Activated naive CD4-positive, alpha-beta T cell treated with anti-CD3 and anti-CD28 coated beads for 36 hours (primary cell): ENCODE results near the gene VASH1. TPM values are rescaled to one million over a fixed set of nuclear protein-coding genes. Genes with fewer than 3 reads are reported as not detected.

ENCODE experiments used
- CTCF ChIA-PET: fragments of 350-600 bp; sonication (Branson Sonifier 250); formaldehyde crosslinking; loops from one replicate; lab custom pipeline; 2021; ENCODE audit warnings: antibody characterized with exemption; lab: Charles Lee
- DNase-seq: peaks from one replicate; pipeline ENCODE4 v3.0.0-alpha.2; 2020
- H3K27ac Mint-ChIP-seq: one replicate; pipeline ENCODE4 v1.8.0; 2021; ENCODE audit warnings: mild to moderate bottlenecking, mixed read lengths
- H3K27me3 Mint-ChIP-seq: one replicate; pipeline ENCODE4 v1.8.0; 2021; ENCODE audit warnings: low read depth, mixed read lengths
- H3K36me3 Mint-ChIP-seq: one replicate; pipeline ENCODE4 v1.8.0; 2021; ENCODE audit warnings: low read depth, mixed read lengths
- H3K4me1 Mint-ChIP-seq: one replicate; pipeline ENCODE4 v1.8.0; 2021; ENCODE audit warnings: low read depth, mixed read lengths
- H3K4me3 Mint-ChIP-seq: one replicate; pipeline ENCODE4 v1.8.0; 2021; ENCODE audit warnings: mild to moderate bottlenecking, moderate library complexity, mixed read lengths
- H3K9me3 Mint-ChIP-seq: one replicate; pipeline ENCODE4 v1.8.0; 2021; ENCODE audit warnings: mixed read lengths
- intact Hi-C: fragments of 100-400 bp; cut with micrococcal nuclease; formaldehyde crosslinking; loops from one replicate; pipeline ENCODE4 v1.15.1; 2023
- total RNA-seq, 2 experiments: library from RNA; stranded (reverse); gene quantifications; one replicate each; pipeline ENCODE4 v1.2.3, GENCODE V29; 2021

Gene VASH1
- total RNA-seq, 2 experiments from 2014 or later = 0.86 to 1.2 TPM

GRCh38 chr14:76767681-76768656 lies 6.7 kb downstream of the VASH1 start:
- H3K4me1 Mint-ChIP-seq = peaks cover 14% of the 10 kb centered on the region
- H3K27me3 Mint-ChIP-seq = peaks cover 21% of the 10 kb centered on the region
- intact Hi-C loops = loop anchor here (1.0 to 2.0 kb wide), 4 partner anchors 43 to 553 kb away; partner anchors contain the start of genes GSTZ1 and POMT2
- CTCF ChIA-PET = interaction anchor here (0.6 to 3.2 kb wide), 7 partner anchors 16 to 64 kb away, joined by 3 to 19 read pairs (median 3); no protein-coding TSS in a partner anchor
- H3K4me3 Mint-ChIP-seq = peak overlapping the region; percentile 1
- no peaks in the 10 kb centered on the region for H3K36me3 Mint-ChIP-seq
- no peaks in the 10 kb centered on the region for H3K9me3 Mint-ChIP-seq
- H3K27ac Mint-ChIP-seq = peak overlapping the region; percentile 6
- DNase-seq = peak; percentile 91

GRCh38 chr14:76768671-76769500 lies 7.6 kb downstream of the VASH1 start:
- H3K9me3 Mint-ChIP-seq = no peaks in the 10 kb centered on the region
- CTCF ChIA-PET = interaction anchor here (0.6 to 3.2 kb wide), 6 partner anchors 15 to 108 kb away, joined by 3 to 19 read pairs (median 3); no protein-coding TSS in a partner anchor
- no peaks in the 10 kb centered on the region for H3K36me3 Mint-ChIP-seq
- no peak for DNase-seq
- intact Hi-C loops = loop anchor here (1.0 to 2.0 kb wide), 4 partner anchors 42 to 552 kb away; partner anchors contain the start of genes GSTZ1 and POMT2
- H3K27ac Mint-ChIP-seq = peak overlapping the region; percentile 6
- H3K4me3 Mint-ChIP-seq = no peak overlapping the region
- peaks cover 17% of the 10 kb centered on the region for H3K4me1 Mint-ChIP-seq
- peaks cover 12% of the 10 kb centered on the region for H3K27me3 Mint-ChIP-seq

- Mint-ChIP-seq H3K9me3 (no peaks in the 10 kb centered on the region), H3K4me1 (peaks cover 17% of the 10 kb centered on the region), H3K27ac (no peak overlapping the region), H3K36me3 (no peaks in the 10 kb centered on the region), H3K27me3 (peaks cover 12% of the 10 kb centered on the region), H3K4me3 (no peak overlapping the region)
- intact Hi-C loops = loop anchor here (2.0 kb wide), 2 partner anchors 271 to 551 kb away; partner anchors contain the start of genes GSTZ1 and POMT2
- no peak for DNase-seq
- CTCF ChIA-PET = interaction anchor here (1.6 to 3.2 kb wide), 4 partner anchors 11 to 60 kb away, joined by 6 to 19 read pairs (median 6); no protein-coding TSS in a partner anchor
Measured at GRCh38 chr14:76769636-76770292, 8.5 kb downstream of the VASH1 start.

- H3K27me3 Mint-ChIP-seq = peaks cover 7% of the 10 kb centered on the region
Measured at GRCh38 chr14:76770521-76771436, 9.5 kb downstream of the VASH1 start.

GRCh38 chr14:76771437-76771980 lies 10.2 kb downstream of the VASH1 start:
- Mint-ChIP-seq H3K9me3 (no peaks in the 10 kb centered on the region), H3K4me3 (no peak overlapping the region), H3K27ac (no peak overlapping the region), H3K27me3 (peaks cover 6% of the 10 kb centered on the region), H3K36me3 (no peaks in the 10 kb centered on the region), H3K4me1 (peaks cover 17% of the 10 kb centered on the region)
- CTCF ChIA-PET = interaction anchor here (1.1 to 3.2 kb wide), 5 partner anchors 9 to 61 kb away, joined by 3 to 19 read pairs (median 6); no protein-coding TSS in a partner anchor
- intact Hi-C loops = no loop called here
- DNase-seq = no peak

More at GRCh38 chr14:76770521-76771436, 9.5 kb downstream of the VASH1 start:
- no peak overlapping the region for H3K4me3 Mint-ChIP-seq
- DNase-seq = no peak
- no peaks in the 10 kb centered on the region for H3K36me3 Mint-ChIP-seq
- H3K27ac Mint-ChIP-seq = no peak overlapping the region
- intact Hi-C loops = no loop called here
- H3K9me3 Mint-ChIP-seq = no peaks in the 10 kb centered on the region
- peaks cover 17% of the 10 kb centered on the region for H3K4me1 Mint-ChIP-seq
- CTCF ChIA-PET = interaction anchor here (0.6 to 3.2 kb wide), 6 partner anchors 10 to 106 kb away, joined by 3 to 19 read pairs (median 6); no protein-coding TSS in a partner anchor

- Mint-ChIP-seq H3K4me3 (no peak overlapping the region), H3K36me3 (no peaks in the 10 kb centered on the region), H3K9me3 (no peaks in the 10 kb centered on the region), H3K27me3 (peaks cover 6% of the 10 kb centered on the region), H3K27ac (no peak overlapping the region), H3K4me1 (peaks cover 17% of the 10 kb centered on the region)
- no peak for DNase-seq
- intact Hi-C loops = no loop called here
- CTCF ChIA-PET = interaction anchor here (0.6 to 1.9 kb wide), 2 partner anchors 61 to 80 kb away, joined by 4 to 7 read pairs; no protein-coding TSS in a partner anchor
Measured at GRCh38 chr14:76772300-76773187, 11.3 kb downstream of the VASH1 start.

- peak; percentile 23 for DNase-seq
- no peak overlapping the region for H3K4me3 Mint-ChIP-seq
- no peaks in the 10 kb centered on the region for H3K36me3 Mint-ChIP-seq
- intact Hi-C loops = no loop called here
- H3K27me3 Mint-ChIP-seq = peaks cover 6% of the 10 kb centered on the region
- H3K9me3 Mint-ChIP-seq = no peaks in the 10 kb centered on the region
- CTCF ChIA-PET = interaction anchor here (0.6 to 1.9 kb wide), 2 partner anchors 62 to 80 kb away, joined by 4 to 7 read pairs; no protein-coding TSS in a partner anchor
- H3K4me1 Mint-ChIP-seq = peaks cover 13% of the 10 kb centered on the region
- no peak overlapping the region for H3K27ac Mint-ChIP-seq
Measured at GRCh38 chr14:76773188-76773885, 12.1 kb downstream of the VASH1 start.

GRCh38 chr14:76773956-76774820 lies 12.9 kb downstream of the VASH1 start:
- intact Hi-C loops = no loop called here
- H3K27me3 Mint-ChIP-seq = peaks cover 6% of the 10 kb centered on the region
- H3K27ac Mint-ChIP-seq = no peak overlapping the region
- no peaks in the 10 kb centered on the region for H3K9me3 Mint-ChIP-seq
- H3K36me3 Mint-ChIP-seq = no peaks in the 10 kb centered on the region
- no peak overlapping the region for H3K4me3 Mint-ChIP-seq
- peaks cover 4% of the 10 kb centered on the region for H3K4me1 Mint-ChIP-seq
- DNase-seq = no peak
- CTCF ChIA-PET = interaction anchor here (1.9 kb wide), 1 partner anchor 63 kb away, joined by 7 read pairs; no protein-coding TSS in a partner anchor
